HG03439 (cell line): ENCODE measurements around the gene PCDHA4.
"Not testable (repeated sequence)": the region's sequence is repeated elsewhere in the genome, so short reads cannot be mapped to it uniquely, and the experiment has no call there.

Experiments used
- ATAC-seq: cut with Tn5 transposase; IDR thresholded peaks from one replicate; pipeline ENCODE4 v1.9.1; 2021; ENCODE audit warnings: mild to moderate bottlenecking, moderate library complexity; ENCODE audit not compliant: unreplicated experiment

PCDHA4 gene

GRCh38 chr5:140821375-140822280 lies 14.8 kb downstream of the PCDHA4 start, which contains the start of gene PCDHA5:
PCDHA5 (plus strand) TSS chr5:140821613.
- ATAC-seq: no peak

- no peak for ATAC-seq
Measured at GRCh38 chr5:140822281-140822629, 15.4 kb downstream of the PCDHA4 start.

DNA sequence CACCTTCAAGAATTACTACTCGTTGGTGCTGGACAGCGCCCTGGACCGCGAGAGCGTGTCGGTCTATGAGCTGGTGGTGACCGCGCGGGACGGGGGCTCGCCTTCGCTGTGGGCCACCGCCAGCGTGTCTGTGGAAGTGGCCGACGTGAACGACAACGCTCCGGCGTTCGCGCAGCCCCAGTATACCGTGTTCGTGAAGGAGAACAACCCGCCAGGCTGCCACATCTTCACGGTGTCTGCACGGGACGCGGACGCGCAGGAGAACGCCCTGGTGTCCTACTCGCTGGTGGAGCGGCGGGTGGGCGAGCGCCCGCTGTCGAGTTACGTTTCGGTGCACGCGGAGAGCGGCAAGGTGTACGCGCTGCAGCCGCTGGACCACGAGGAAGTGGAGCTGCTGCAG lies 16.1 kb downstream of the PCDHA4 start:
- ATAC-seq: not testable (repeated sequence)

DNA sequence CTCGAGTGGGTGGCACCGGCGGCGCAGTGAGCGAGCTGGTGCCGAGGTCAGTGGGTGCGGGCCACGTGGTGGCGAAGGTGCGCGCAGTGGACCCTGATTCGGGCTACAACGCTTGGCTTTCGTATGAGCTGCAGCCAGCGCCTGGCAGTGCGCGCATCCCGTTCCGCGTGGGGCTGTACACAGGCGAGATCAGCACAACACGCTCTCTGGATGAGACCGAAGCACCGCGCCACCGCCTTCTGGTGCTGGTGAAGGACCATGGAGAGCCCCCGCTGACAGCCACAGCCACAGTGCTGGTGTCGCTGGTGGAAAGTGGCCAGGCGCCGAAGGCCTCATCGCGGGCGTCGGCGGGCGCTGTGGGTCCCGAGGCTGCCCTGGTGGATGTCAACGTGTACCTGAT lies 16.6 kb downstream of the PCDHA4 start:
- ATAC-seq: no peak

GRCh38 chr5:140827704-140828361 lies 21.0 kb downstream of the PCDHA4 start, which contains the start of gene PCDHA6:
PCDHA6 (plus strand) TSS chr5:140827960; CDS start chr5:140828092, 132 bp downstream.
- ATAC-seq: no peak

- ATAC-seq: no peak
Measured at GRCh38 chr5:140828362-140828737, 21.5 kb downstream of the PCDHA4 start.

- ATAC-seq: not testable (repeated sequence)
Measured at GRCh38 chr5:140829511-140830501, 22.9 kb downstream of the PCDHA4 start.

GRCh38 chr5:140833993-140834392 lies 27.1 kb downstream of the PCDHA4 start, which contains the start of gene PCDHA7:
PCDHA7 (plus strand) TSS chr5:140834269; CDS start chr5:140834384, 115 bp downstream.
- ATAC-seq: no peak

DNA sequence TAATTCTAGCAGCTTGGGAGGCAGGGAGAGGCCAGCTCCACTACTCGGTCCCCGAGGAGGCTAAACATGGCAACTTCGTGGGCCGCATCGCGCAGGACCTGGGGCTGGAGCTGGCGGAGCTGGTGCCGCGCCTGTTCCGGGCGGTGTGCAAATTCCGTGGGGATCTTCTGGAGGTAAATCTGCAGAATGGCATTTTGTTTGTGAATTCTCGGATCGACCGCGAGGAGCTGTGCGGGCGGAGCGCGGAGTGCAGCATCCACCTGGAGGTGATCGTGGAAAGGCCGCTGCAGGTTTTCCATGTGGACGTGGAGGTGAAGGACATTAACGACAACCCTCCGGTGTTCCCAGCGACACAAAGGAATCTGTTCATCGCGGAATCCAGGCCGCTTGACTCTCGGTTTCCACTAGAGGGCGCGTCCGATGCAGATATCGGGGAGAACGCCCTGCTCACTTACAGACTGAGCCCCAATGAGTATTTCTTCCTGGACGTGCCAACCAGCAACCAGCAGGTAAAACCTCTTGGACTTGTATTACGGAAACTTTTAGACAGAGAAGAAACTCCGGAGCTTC lies 27.7 kb downstream of the PCDHA4 start:
- ATAC-seq: not testable (repeated sequence)

- ATAC-seq: no peak
Measured at GRCh38 chr5:140835622-140836510, 29.0 kb downstream of the PCDHA4 start.

GRCh38 chr5:140840978-140841962 lies 34.4 kb downstream of the PCDHA4 start, which contains the start of gene PCDHA8:
PCDHA8 (plus strand) TSS chr5:140841187; CDS start chr5:140841322, 135 bp downstream.
- ATAC-seq: no peak

GRCh38 chr5:140842798-140843733 lies 36.2 kb downstream of the PCDHA4 start:
- ATAC-seq: no peak

- ATAC-seq: not testable (repeated sequence)
Measured at GRCh38 chr5:140848139-140849102, 41.6 kb downstream of the PCDHA4 start, which contains the start of gene PCDHA9. PCDHA9 (plus strand) TSS chr5:140848382; CDS start chr5:140848496, 114 bp downstream.

DNA sequence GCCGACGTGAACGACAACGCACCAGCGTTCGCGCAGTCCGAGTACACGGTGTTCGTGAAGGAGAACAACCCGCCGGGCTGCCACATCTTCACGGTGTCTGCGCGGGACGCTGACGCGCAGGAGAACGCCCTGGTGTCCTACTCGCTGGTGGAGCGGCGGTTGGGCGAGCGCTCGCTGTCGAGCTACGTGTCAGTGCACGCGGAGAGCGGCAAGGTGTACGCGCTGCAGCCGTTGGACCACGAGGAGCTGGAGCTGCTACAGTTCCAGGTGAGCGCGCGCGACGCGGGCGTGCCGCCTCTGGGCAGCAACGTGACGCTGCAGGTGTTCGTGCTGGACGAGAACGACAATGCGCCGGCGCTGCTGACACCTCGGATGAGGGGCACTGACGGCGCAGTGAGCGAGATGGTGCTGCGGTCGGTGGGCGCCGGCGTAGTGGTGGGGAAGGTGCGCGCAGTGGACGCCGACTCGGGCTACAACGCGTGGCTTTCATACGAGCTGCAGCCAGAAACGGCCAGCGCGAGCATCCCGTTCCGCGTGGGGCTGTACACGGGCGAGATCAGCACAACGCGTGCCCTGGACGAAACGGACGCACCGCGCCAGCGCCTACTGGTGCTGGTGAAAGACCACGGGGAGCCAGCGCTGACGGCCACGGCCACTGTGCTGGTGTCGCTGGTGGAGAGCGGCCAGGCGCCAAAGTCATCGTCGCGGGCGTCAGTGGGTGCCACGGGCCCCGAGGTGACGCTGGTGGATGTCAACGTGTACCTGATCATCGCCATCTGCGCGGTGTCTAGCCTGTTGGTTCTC lies 43.2 kb downstream of the PCDHA4 start:
- ATAC-seq: not testable (repeated sequence)
